Duodenal mucosa (tissue), 2 donors: Measurements from ENCODE around the gene IGFN1.

ENCODE experiments used
- H3K27ac ChIP-seq: one replicate; pipeline ENCODE4 v1.7.0; 2013; ENCODE audit warnings: low read depth, low read length
- H3K27me3 ChIP-seq, 2 donors: one replicate each; pipeline ENCODE4 v1.7.0; 2013; ENCODE audit warnings: low read length in 2 of 2, control low read depth in 1 of 2; ENCODE audit not compliant: insufficient read depth in 2 of 2, control insufficient read depth in 1 of 2
- H3K36me3 ChIP-seq, 2 donors: one replicate each; pipeline ENCODE4 v1.7.0; 2013; ENCODE audit warnings: low read length in 2 of 2, control low read depth in 1 of 2; ENCODE audit not compliant: insufficient read depth in 2 of 2, control insufficient read depth in 1 of 2
- H3K4me1 ChIP-seq, 2 donors: one replicate each; pipeline ENCODE4 v1.7.0; 2013; ENCODE audit warnings: low read length in 2 of 2, control low read depth in 1 of 2; ENCODE audit not compliant: insufficient read depth in 2 of 2, control insufficient read depth in 1 of 2
- H3K4me3 ChIP-seq, 2 donors: one replicate each; pipeline ENCODE4 v1.7.0; 2013; ENCODE audit warnings: low read length in 2 of 2, low read depth in 1 of 2
- H3K9ac ChIP-seq, 2 donors: one replicate each; pipeline ENCODE4 v1.7.0; 2013; ENCODE audit warnings: low read length in 2 of 2, low read depth in 1 of 2
- H3K9me3 ChIP-seq, 2 donors: one replicate each; pipeline ENCODE4 v1.7.0; 2013; ENCODE audit warnings: low read length in 2 of 2, control low read depth in 1 of 2; ENCODE audit not compliant: control insufficient read depth in 1 of 2

IGFN1 gene

DNA sequence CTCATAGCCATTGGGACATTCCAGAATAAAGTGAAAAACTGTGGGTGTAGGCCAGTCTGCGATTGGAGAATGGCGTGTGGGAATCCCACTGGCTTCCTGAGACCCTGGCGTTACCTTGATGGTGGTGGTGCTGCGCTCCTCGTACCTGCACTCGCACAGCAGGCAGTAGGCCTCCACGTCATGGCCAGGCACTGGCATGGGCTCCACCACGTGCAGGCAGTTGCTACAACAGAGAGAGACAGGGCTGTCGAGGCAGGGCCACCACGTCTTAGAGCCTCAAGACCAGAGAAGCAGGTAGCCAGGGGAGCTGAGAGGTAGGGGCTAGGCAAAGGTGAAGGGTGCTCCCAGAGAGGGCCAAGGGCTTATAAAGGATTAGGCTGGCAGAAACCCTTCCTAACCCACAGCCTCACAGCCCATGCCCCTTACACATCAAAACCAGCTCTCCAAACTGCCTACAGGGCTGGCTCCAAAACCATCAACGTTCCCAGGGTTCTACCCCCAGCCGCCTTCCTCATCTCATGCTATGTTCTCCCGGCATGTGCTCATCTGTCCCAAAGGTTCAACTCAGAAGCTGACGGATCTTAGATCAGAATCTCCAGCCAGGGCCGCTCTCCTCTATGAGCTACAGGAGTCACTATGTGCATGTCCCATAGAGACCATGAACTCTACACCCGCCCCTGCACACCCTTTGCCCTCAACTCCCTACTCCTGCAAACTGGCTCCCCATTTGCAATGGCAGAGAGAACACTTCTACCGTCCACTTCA is 43.8 kb upstream of the IGFN1 start:
- no peak overlapping the region for H3K9ac ChIP-seq
- H3K27me3 ChIP-seq = no peaks in the 10 kb centered on the region
- H3K9me3 ChIP-seq = no peaks in the 10 kb centered on the region
- H3K4me3 ChIP-seq = no peak overlapping the region
- peaks cover 0 to 6% of the 10 kb centered on the region in 2 donors for H3K4me1 ChIP-seq
- H3K36me3 ChIP-seq = peaks cover 12 to 63% of the 10 kb centered on the region in 2 donors
- no peak overlapping the region for H3K27ac ChIP-seq

DNA sequence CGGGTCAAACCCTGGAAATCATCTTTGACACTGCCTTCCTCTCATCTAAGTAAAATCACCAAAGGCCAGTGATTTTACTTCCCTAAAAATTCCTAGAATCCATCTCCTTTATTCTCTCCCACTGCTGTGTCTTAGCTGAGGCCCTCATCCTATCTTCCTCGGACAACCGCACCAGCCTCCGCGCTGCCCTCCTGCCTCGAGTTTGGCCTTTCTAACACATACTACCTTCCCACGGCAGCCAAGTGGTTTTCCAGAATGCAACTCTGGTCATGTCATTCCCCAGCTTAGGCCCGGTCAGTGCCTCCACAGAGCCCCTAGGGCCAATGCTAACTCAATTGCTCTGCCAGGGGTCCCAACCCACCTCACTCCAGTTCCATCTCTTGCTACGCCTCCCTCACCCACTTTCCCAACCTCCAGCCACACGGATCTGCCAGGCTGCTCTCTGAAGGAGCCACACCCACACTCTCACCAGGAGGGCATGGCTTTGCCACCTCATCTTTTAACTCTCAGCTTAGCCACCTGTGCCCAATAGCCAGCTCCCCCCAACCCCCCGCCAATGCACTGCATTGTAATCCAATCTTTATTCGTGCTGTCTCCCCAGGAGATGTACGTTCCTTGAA is 43.1 kb upstream of the IGFN1 start:
- Histone ChIP-seq H3K27ac (no peak overlapping the region), H3K4me3 (no peak overlapping the region), H3K9ac (no peak overlapping the region), H3K4me1 (peaks cover 0 to 6% of the 10 kb centered on the region in 2 donors), H3K36me3 (peaks cover 10 to 56% of the 10 kb centered on the region in 2 donors), H3K9me3 (no peaks in the 10 kb centered on the region), H3K27me3 (no peaks in the 10 kb centered on the region)

GRCh38 chr1:201149400-201149799 is 41.2 kb upstream of the IGFN1 start:
- Histone ChIP-seq H3K27me3 (no peaks in the 10 kb centered on the region), H3K9ac (no peak overlapping the region), H3K9me3 (no peaks in the 10 kb centered on the region), H3K4me3 (no peak overlapping the region), H3K36me3 (peaks cover 6 to 37% of the 10 kb centered on the region in 2 donors), H3K27ac (no peak overlapping the region), H3K4me1 (peaks cover 8 to 13% of the 10 kb centered on the region in 2 donors)

- Histone ChIP-seq H3K27me3 (no peaks in the 10 kb centered on the region), H3K36me3 (peaks cover 0 to 11% of the 10 kb centered on the region in 2 donors), H3K27ac (no peak overlapping the region), H3K9ac (peak overlapping the region; percentile 54 to 70), H3K9me3 (no peaks in the 10 kb centered on the region), H3K4me3 (peak overlapping the region; percentile 83), H3K4me1 (peaks cover 13 to 17% of the 10 kb centered on the region in 2 donors)
Observed at GRCh38 chr1:201153474-201154388, 36.9 kb upstream of the IGFN1 start.

- H3K9me3 ChIP-seq = no peaks in the 10 kb centered on the region
- H3K9ac ChIP-seq = peak within 1 kb of the TSS; percentile 54 to 70
- no peak within 1 kb of the TSS for H3K27ac ChIP-seq
- peaks cover 0 to 9% of the 10 kb centered on the region in 2 donors for H3K36me3 ChIP-seq
- peaks cover 13 to 17% of the 10 kb centered on the region in 2 donors for H3K4me1 ChIP-seq
- peak within 1 kb of the TSS; percentile 83 for H3K4me3 ChIP-seq
- H3K27me3 ChIP-seq = no peaks in the 10 kb centered on the region
Observed at GRCh38 chr1:201154389-201155165, 36.0 kb upstream of the IGFN1 start, which contains the start of gene TMEM9. Gene TMEM9, minus strand, starts transcription at chr1:201154474. Its CDS starts 551 bp downstream, at chr1:201153923.

- no peak overlapping the region for H3K27ac ChIP-seq
- no peaks in the 10 kb centered on the region for H3K9me3 ChIP-seq
- no peak overlapping the region for H3K9ac ChIP-seq
- peaks cover 0 to 4% of the 10 kb centered on the region in 2 donors for H3K36me3 ChIP-seq
- no peaks in the 10 kb centered on the region for H3K27me3 ChIP-seq
- H3K4me1 ChIP-seq = peaks cover 13 to 17% of the 10 kb centered on the region in 2 donors
- H3K4me3 ChIP-seq = no peak overlapping the region
Observed at GRCh38 chr1:201155354-201155753, 35.3 kb upstream of the IGFN1 start.

DNA sequence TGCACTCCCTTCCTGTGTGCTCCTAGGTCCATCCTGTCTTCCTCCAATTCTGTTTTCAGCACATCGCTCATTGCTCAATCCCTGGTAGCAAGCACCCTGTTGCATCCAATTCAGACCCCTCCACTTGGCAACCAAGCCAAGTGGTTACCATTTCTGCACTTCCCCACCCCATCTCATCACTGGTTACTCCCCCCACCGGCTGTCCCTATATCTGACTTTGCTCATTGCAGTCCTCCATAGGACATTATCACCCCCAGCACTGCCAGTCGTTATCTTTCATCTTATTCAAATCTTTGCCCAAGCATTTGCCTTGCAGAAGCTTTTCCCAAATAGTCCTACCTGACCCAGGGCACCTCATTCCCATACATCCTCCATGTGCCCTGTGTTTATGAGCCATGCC is 34.3 kb upstream of the IGFN1 start:
- no peaks in the 10 kb centered on the region for H3K9me3 ChIP-seq
- no peak overlapping the region for H3K4me3 ChIP-seq
- no peaks in the 10 kb centered on the region for H3K27me3 ChIP-seq
- H3K27ac ChIP-seq = no peak overlapping the region
- peaks cover 11 to 13% of the 10 kb centered on the region in 2 donors for H3K4me1 ChIP-seq
- H3K36me3 ChIP-seq = no peaks in the 10 kb centered on the region
- no peak overlapping the region for H3K9ac ChIP-seq

GRCh38 chr1:201156819-201157218 is 33.8 kb upstream of the IGFN1 start:
- Histone ChIP-seq H3K27me3 (no peaks in the 10 kb centered on the region), H3K4me1 (peaks cover 11 to 13% of the 10 kb centered on the region in 2 donors), H3K27ac (no peak overlapping the region), H3K36me3 (no peaks in the 10 kb centered on the region), H3K9me3 (no peaks in the 10 kb centered on the region), H3K4me3 (no peak overlapping the region), H3K9ac (no peak overlapping the region)

DNA sequence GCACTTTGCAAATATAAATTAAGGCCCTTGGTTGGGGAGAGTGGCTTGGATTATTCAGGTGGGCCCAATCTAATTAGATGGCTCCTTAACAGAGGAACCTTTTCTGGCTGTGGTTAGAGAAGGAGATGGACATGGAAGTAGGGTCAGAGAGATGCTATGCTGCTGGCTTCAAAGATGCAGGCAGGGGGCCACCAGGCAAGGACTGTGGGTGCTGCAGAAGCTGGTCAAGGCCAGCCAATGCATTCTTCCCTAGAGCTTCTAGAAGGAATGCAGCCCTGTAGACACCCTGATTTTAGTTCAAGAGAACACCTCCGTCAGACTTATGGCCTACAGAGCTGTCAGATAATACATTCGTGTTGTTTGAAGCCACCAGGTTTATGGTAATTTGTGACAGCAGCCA is 32.7 kb upstream of the IGFN1 start:
- peaks cover 11 to 13% of the 10 kb centered on the region in 2 donors for H3K4me1 ChIP-seq

More for the DNA sequence above, 32.7 kb upstream of the IGFN1 start:
- Histone ChIP-seq H3K9ac (no peak overlapping the region), H3K4me3 (no peak overlapping the region), H3K27ac (no peak overlapping the region), H3K9me3 (no peaks in the 10 kb centered on the region), H3K27me3 (no peaks in the 10 kb centered on the region), H3K36me3 (no peaks in the 10 kb centered on the region)
